COR-L47 (cell line): ENCODE measurements around the gene CAMK2A.
A peak's percentile ranks its signal among the peaks of the same experiment; 100 is the strongest.
"Not testable (repeated sequence)": the region's sequence is repeated elsewhere in the genome, so short reads cannot be mapped to it uniquely, and the experiment has no call there.

ENCODE experiments used
- DNase-seq: peaks from one replicate; lab custom pipeline; 2025; lab: John Stamatoyannopoulos, UW

The CAMK2A gene

GRCh38 chr5:150234576-150235499 lies 54.7 kb downstream of the CAMK2A start:
- no peak for DNase-seq

GRCh38 chr5:150233706-150234105 lies 55.9 kb downstream of the CAMK2A start:
- not testable (repeated sequence) for DNase-seq

GRCh38 chr5:150230842-150231241 lies 58.7 kb downstream of the CAMK2A start:
- DNase-seq, result no peak

- DNase-seq, result no peak
Observed at GRCh38 chr5:150229571-150229970, 60.0 kb downstream of the CAMK2A start.

GRCh38 chr5:150227606-150228273 lies 61.8 kb downstream of the CAMK2A start:
- DNase-seq, result no peak

- DNase-seq, result no peak
Observed at GRCh38 chr5:150227036-150227435, 62.5 kb downstream of the CAMK2A start.

- DNase-seq, result no peak
Observed at GRCh38 chr5:150224483-150225027, 65.0 kb downstream of the CAMK2A start.

GRCh38 chr5:150223474-150223873 lies 66.1 kb downstream of the CAMK2A start:
- no peak for DNase-seq

- DNase-seq, result no peak
Observed at GRCh38 chr5:150222906-150223305, 66.7 kb downstream of the CAMK2A start.

- DNase-seq, result no peak
Observed at GRCh38 chr5:150221471-150221870, 68.1 kb downstream of the CAMK2A start.

GRCh38 chr5:150219861-150220260 lies 69.7 kb downstream of the CAMK2A start:
- no peak for DNase-seq

GRCh38 chr5:150219142-150219541 lies 70.4 kb downstream of the CAMK2A start:
- DNase-seq, result no peak

GRCh38 chr5:150218693-150219035 lies 70.9 kb downstream of the CAMK2A start:
- no peak for DNase-seq

- DNase-seq, result peak; percentile 68
Observed at GRCh38 chr5:150217873-150218692, 71.5 kb downstream of the CAMK2A start.

GRCh38 chr5:150217038-150217437 lies 72.5 kb downstream of the CAMK2A start:
- DNase-seq, result peak; percentile 29

- no peak for DNase-seq
Observed at GRCh38 chr5:150215979-150216944, 73.3 kb downstream of the CAMK2A start.

- no peak for DNase-seq
Observed at GRCh38 chr5:150214289-150214688, 75.3 kb downstream of the CAMK2A start.

- no peak for DNase-seq
Observed at GRCh38 chr5:150213530-150213929, 76.0 kb downstream of the CAMK2A start.

GRCh38 chr5:150211156-150212030 lies 78.2 kb downstream of the CAMK2A start:
- DNase-seq, result no peak

- DNase-seq, result no peak
Observed at GRCh38 chr5:150210644-150211043, 78.9 kb downstream of the CAMK2A start.
